GM08714 (cell line): ENCODE measurements around the gene FGF2.
"Not testable (repeated sequence)": the region's sequence is repeated elsewhere in the genome, so short reads cannot be mapped to it uniquely, and the experiment has no call there.

Experiments
- H3K4me3 ChIP-seq: fragments of 200-500 bp; sonication (Bioruptor generic); 2 replicates; pipeline ENCODE4 v1.5.1; 2014; ENCODE audit warnings: mild to moderate bottlenecking, low read length, inconsistent platforms
- ZNF274 ChIP-seq: IDR thresholded peaks from 2 replicates; pipeline ENCODE4 v1.6.1; 2012; ENCODE audit warnings: mild to moderate bottlenecking, low read depth, low read length

The FGF2 gene

GRCh38 chr4:122797405-122798094, 29.1 kb upstream of the FGF2 start:
- no peak for TF ChIP-seq ZNF274
- H3K4me3 ChIP-seq = no peak overlapping the region

- TF ChIP-seq ZNF274 = no peak
- no peak overlapping the region for H3K4me3 ChIP-seq
These were observed 28.5 kb upstream of the FGF2 start for GRCh38 chr4:122798101-122798500.

- no peak overlapping the region for H3K4me3 ChIP-seq
- no peak for TF ChIP-seq ZNF274
These were observed 27.7 kb upstream of the FGF2 start for GRCh38 chr4:122798917-122799316.

GRCh38 chr4:122803788-122804208, 22.8 kb upstream of the FGF2 start:
- H3K4me3 ChIP-seq = no peak overlapping the region
- no peak for TF ChIP-seq ZNF274

- no peak for TF ChIP-seq ZNF274
- H3K4me3 ChIP-seq = no peak overlapping the region
These were observed 19.5 kb upstream of the FGF2 start for GRCh38 chr4:122806981-122807679.

- H3K4me3 ChIP-seq = no peak overlapping the region
- no peak for TF ChIP-seq ZNF274
These were observed 16.0 kb upstream of the FGF2 start for GRCh38 chr4:122810669-122811068.

GRCh38 chr4:122811781-122812180, 14.8 kb upstream of the FGF2 start:
- not testable (repeated sequence) for H3K4me3 ChIP-seq

- not testable (repeated sequence) for H3K4me3 ChIP-seq
These were observed 13.8 kb upstream of the FGF2 start for GRCh38 chr4:122812823-122813222.

- TF ChIP-seq ZNF274 = no peak
- no peak overlapping the region for H3K4me3 ChIP-seq
These were observed 12.2 kb upstream of the FGF2 start for GRCh38 chr4:122814426-122814825.

GRCh38 chr4:122815248-122815647, 11.4 kb upstream of the FGF2 start:
- no peak for TF ChIP-seq ZNF274
- no peak overlapping the region for H3K4me3 ChIP-seq

- no peak for TF ChIP-seq ZNF274
- no peak overlapping the region for H3K4me3 ChIP-seq
These were observed 10.2 kb upstream of the FGF2 start for GRCh38 chr4:122816476-122816875.

- no peak overlapping the region for H3K4me3 ChIP-seq
- no peak for TF ChIP-seq ZNF274
These were observed 6.8 kb upstream of the FGF2 start for GRCh38 chr4:122819708-122820449.

- no peak overlapping the region for H3K4me3 ChIP-seq
- no peak for TF ChIP-seq ZNF274
These were observed 5.5 kb upstream of the FGF2 start for GRCh38 chr4:122821092-122821491.

- TF ChIP-seq ZNF274 = no peak
- H3K4me3 ChIP-seq = no peak overlapping the region
These were observed 4.2 kb upstream of the FGF2 start for GRCh38 chr4:122822466-122822865.

- H3K4me3 ChIP-seq = no peak overlapping the region
- no peak for TF ChIP-seq ZNF274
These were observed 3.2 kb upstream of the FGF2 start for GRCh38 chr4:122823476-122823875.

- no peak for TF ChIP-seq ZNF274
- no peak overlapping the region for H3K4me3 ChIP-seq
These were observed 2.0 kb upstream of the FGF2 start for GRCh38 chr4:122824616-122825015.
